H1 (cell line): ENCODE results near the gene CD48. TPM values are rescaled to one million over a fixed set of nuclear protein-coding genes. Genes with fewer than 3 reads are reported as not detected.

ENCODE experiments used
- CTCF ChIA-PET: fragments of 300-600 bp; sonication (Branson Sonifier 250); formaldehyde crosslinking; loops from one replicate; lab custom pipeline; 2021; ENCODE audit not compliant: partially characterized antibody; lab: Charles Lee
- POLR2A ChIA-PET: fragments of 300-600 bp; sonication (Branson Sonifier 250); formaldehyde crosslinking; loops from one replicate; lab custom pipeline; 2021; ENCODE audit warnings: inconsistent platforms; ENCODE audit not compliant: partially characterized antibody; lab: Charles Lee
- DNase-seq, 2 experiments: peaks; one replicate each; pipeline versions ENCODE4 v3.0.0 to v3.0.0-alpha.2; 2010 to 2022; ENCODE audit warnings: low spot score in 2 of 2, low read depth in 1 of 2, mixed read lengths in 1 of 2
- FAIRE-seq: peaks from 2 replicates; lab custom pipeline; 2011; peaks lifted over from hg19 to GRCh38; lab: Jason Lieb, UNC
- H2AFZ ChIP-seq: 2 replicates; pipeline ENCODE4 v1.8.1; 2012; ENCODE audit warnings: low read length, inconsistent platforms
- H2AK5ac ChIP-seq: 2 replicates; pipeline ENCODE4 v1.6.1; 2013; ENCODE audit warnings: low read depth, low read length
- H2BK120ac ChIP-seq: replicated peaks from 2 replicates; pipeline ENCODE3; 2013; ENCODE audit warnings: low read depth, low read length, inconsistent platforms
- H2BK12ac ChIP-seq: 2 replicates; pipeline ENCODE4 v1.6.1; 2013; ENCODE audit warnings: low read depth, low read length
- H2BK15ac ChIP-seq: 2 replicates; pipeline ENCODE4 v1.6.1; 2013; ENCODE audit warnings: low read length
- H2BK20ac ChIP-seq: 2 replicates; pipeline ENCODE4 v1.6.1; 2013; ENCODE audit warnings: low read length
- H2BK5ac ChIP-seq: 2 replicates; pipeline ENCODE4 v1.6.1; 2013; ENCODE audit warnings: low read depth, low read length
- H3K14ac ChIP-seq: 2 replicates; pipeline ENCODE4 v1.6.1; 2013; ENCODE audit warnings: inconsistent platforms; ENCODE audit not compliant: insufficient read length
- H3K18ac ChIP-seq: 2 replicates; pipeline ENCODE4 v1.6.1; 2013; ENCODE audit warnings: low read length; ENCODE audit errors: extremely low read depth
- H3K23ac ChIP-seq: 2 replicates; pipeline ENCODE4 v1.6.1; 2013; ENCODE audit warnings: inconsistent platforms; ENCODE audit not compliant: insufficient read length
- H3K23me2 ChIP-seq: 2 replicates; pipeline ENCODE4 v1.6.1; 2013; ENCODE audit warnings: low read depth, low read length
- H3K27ac ChIP-seq: 2 replicates; pipeline ENCODE4 v1.6.1; 2011; ENCODE audit warnings: low read depth, low read length, inconsistent platforms
- H3K27me3 ChIP-seq, 4 experiments: replicated peaks in 1 of 4; 1 replicate in 1 of 4; 2 replicates in 3 of 4; pipeline versions ENCODE4 v1.6.1 to v1.8.1; 2011 to 2013; ENCODE audit warnings: low read length in 3 of 4, mild to moderate bottlenecking in 3 of 4, inconsistent platforms in 2 of 4, mixed read lengths in 2 of 4, moderate library complexity in 1 of 4; ENCODE audit not compliant: control insufficient read depth in 3 of 4, insufficient read depth in 3 of 4; ENCODE audit errors: extremely low read depth in 1 of 4
- H3K36me3 ChIP-seq, 4 experiments: 2 replicates each; pipeline versions ENCODE4 v1.6.1 to v1.8.1; 2011 to 2013; ENCODE audit warnings: mild to moderate bottlenecking in 4 of 4, low read length in 3 of 4, moderate library complexity in 2 of 4, control low read depth in 1 of 4, inconsistent platforms in 1 of 4; ENCODE audit not compliant: insufficient read depth in 4 of 4, control insufficient read depth in 2 of 4
- H3K4ac ChIP-seq: replicated peaks from 2 replicates; pipeline ENCODE3; 2013; ENCODE audit warnings: low read length, low read depth, mixed read lengths, inconsistent platforms; ENCODE audit not compliant: insufficient read length
- H3K4me1 ChIP-seq, 4 experiments: replicated peaks in 1 of 4; 1 replicate in 1 of 4; 2 replicates in 3 of 4; pipeline versions ENCODE4 v1.6.1 to v1.8.1; 2011 to 2013; ENCODE audit warnings: low read length in 3 of 4, inconsistent platforms in 2 of 4, mixed read lengths in 1 of 4; ENCODE audit not compliant: insufficient read depth in 4 of 4, control insufficient read depth in 3 of 4
- H3K4me2 ChIP-seq, 2 experiments: 2 replicates each; pipeline versions ENCODE4 v1.6.1 to v1.8.1; 2011 to 2013; ENCODE audit warnings: low read depth in 2 of 2, low read length in 2 of 2, control low read depth in 1 of 2, inconsistent platforms in 1 of 2, mild to moderate bottlenecking in 1 of 2; ENCODE audit not compliant: insufficient read depth in 1 of 2
- H3K4me3 ChIP-seq, 4 experiments: fragments of 200-600, 300-600 bp in 1 of 4; sonication (generic), shearing (Covaris generic), sonication (Bioruptor Twin) in 1 of 4; 2 replicates each; pipeline versions ENCODE4 v1.5.1 to v1.8.1; 2011 to 2016; ENCODE audit warnings: low read length in 4 of 4, low read depth in 3 of 4, control low read depth in 2 of 4, inconsistent platforms in 2 of 4, mild to moderate bottlenecking in 2 of 4, mixed read lengths in 1 of 4, moderate library complexity in 1 of 4; ENCODE audit not compliant: insufficient read depth in 2 of 4; ENCODE audit errors: extremely low read depth in 1 of 4
- H3K56ac ChIP-seq: replicated peaks from 2 replicates; pipeline ENCODE3; 2013; ENCODE audit warnings: low read depth, mild to moderate bottlenecking, mixed read lengths, low read length, inconsistent platforms; ENCODE audit not compliant: insufficient read length
- H3K79me1 ChIP-seq: 2 replicates; pipeline ENCODE4 v1.6.1; 2013; ENCODE audit warnings: low read depth, low read length, control low read depth
- H3K79me2 ChIP-seq, 2 experiments: 2 replicates each; pipeline versions ENCODE4 v1.6.1 to v1.8.1; 2012 to 2013; ENCODE audit warnings: low read length in 2 of 2, mild to moderate bottlenecking in 2 of 2, inconsistent platforms in 1 of 2; ENCODE audit not compliant: insufficient read depth in 2 of 2, control insufficient read depth in 1 of 2
- H3K9ac ChIP-seq, 4 experiments: replicated peaks in 1 of 4; 1 replicate in 1 of 4; 2 replicates in 3 of 4; pipeline versions ENCODE4 v1.6.1 to v1.8.1; 2011 to 2013; ENCODE audit warnings: low read depth in 3 of 4, low read length in 3 of 4, control low read depth in 2 of 4, mild to moderate bottlenecking in 2 of 4, moderate library complexity in 2 of 4, inconsistent platforms in 1 of 4; ENCODE audit errors: extremely low read depth in 1 of 4
- H3K9me3 ChIP-seq, 2 experiments: 2 replicates each; pipeline versions ENCODE4 v1.6.1 to v1.8.1; 2012 to 2013; ENCODE audit warnings: mild to moderate bottlenecking in 2 of 2, moderate library complexity in 2 of 2, control low read depth in 1 of 2, inconsistent platforms in 1 of 2, low read depth in 1 of 2, low read length in 1 of 2, mixed read lengths in 1 of 2; ENCODE audit not compliant: insufficient read depth in 2 of 2
- H4K20me1 ChIP-seq, 2 experiments: replicated peaks in 1 of 2; 2 replicates each; pipeline versions ENCODE3 to v1.8.1; 2011 to 2013; ENCODE audit warnings: inconsistent platforms in 2 of 2, low read length in 2 of 2, mild to moderate bottlenecking in 1 of 2; ENCODE audit not compliant: insufficient read depth in 2 of 2, control insufficient read depth in 1 of 2
- H4K5ac ChIP-seq: 2 replicates; pipeline ENCODE4 v1.6.1; 2013; ENCODE audit warnings: low read length, low read depth, mixed read lengths, inconsistent platforms; ENCODE audit not compliant: insufficient read length
- H4K8ac ChIP-seq: 2 replicates; pipeline ENCODE4 v1.8.0; 2013; ENCODE audit warnings: mild to moderate bottlenecking, moderate library complexity, low read length, inconsistent platforms; ENCODE audit not compliant: insufficient read depth; ENCODE audit errors: extremely low read depth
- H4K91ac ChIP-seq: replicated peaks from 2 replicates; pipeline ENCODE3; 2013; ENCODE audit warnings: low read length, mixed read lengths, inconsistent platforms; ENCODE audit not compliant: insufficient read length
- CBX8 ChIP-seq: fragments of 300-800, 300-1000 bp; sonication (generic); IDR thresholded peaks from 2 replicates; pipeline ENCODE4 v1.7.1; 2016; ENCODE audit warnings: low read depth, low read length, borderline replicate concordance
- KDM1A ChIP-seq: fragments of 200-600, 300-600 bp; sonication (generic); IDR thresholded peaks from 2 replicates; pipeline ENCODE4 v1.7.1; 2016; ENCODE audit warnings: mild to moderate bottlenecking, low read length, borderline replicate concordance
- SRF ChIP-seq: IDR thresholded peaks from 2 replicates; pipeline ENCODE4 v1.6.1; 2011; ENCODE audit warnings: mild to moderate bottlenecking, low read depth, low read length, moderate library complexity
- WGBS, 2 experiments: shearing (Covaris generic) in 1 of 2; methylation state at CpG; one replicate each; pipeline versions ENCODE4 v1.1.6 to v1.1.7; 2013 to 2015; ENCODE audit warnings: low lambda C conversion rate in 2 of 2, mixed read lengths in 2 of 2, inconsistent platforms in 1 of 2, low coverage in 1 of 2, missing lambda C conversion rate in 1 of 2; ENCODE audit not compliant: insufficient replicate concordance in 2 of 2, insufficient coverage in 1 of 2, insufficient read length in 1 of 2; ENCODE audit errors: extremely low coverage in 1 of 2, missing lambda C conversion rate in 1 of 2; 5-methylcytosine and 5-hydroxymethylcytosine counted together
- polyA plus RNA-seq, 7 experiments: library from polyadenylated mRNA; depleted of rRNA in 3 of 7; stranded (reverse) in 5 of 7; unstranded in 2 of 7; fragments of >200 nt in 5 of 7; fragments of 200-250 nt in 2 of 7; gene quantifications; 1 replicate in 5 of 7; 2 replicates in 1 of 7; 4 replicates in 1 of 7; pipeline versions ENCODE4 v1.2.1 to v1.2.3, GENCODE V29; 2011 to 2013; ENCODE audit warnings: missing spikeins in 2 of 7, mixed read lengths in 2 of 7
- total RNA-seq: library from RNA; stranded (reverse); fragmentation: NEBNext Ultra II Directional; extraction: Animal tissue kit (Norgen Biotek cat#: 25700); gene quantifications from 2 replicates; pipeline ENCODE4 v1.2.1, GENCODE V29; 2021

CD48 gene
- total and polyA plus RNA-seq, 2 of the 8 experiments (the other 6 are each of a cell fraction or from before 2014, with no cell fraction given), result 0.08 TPM; not detected in 1

DNA sequence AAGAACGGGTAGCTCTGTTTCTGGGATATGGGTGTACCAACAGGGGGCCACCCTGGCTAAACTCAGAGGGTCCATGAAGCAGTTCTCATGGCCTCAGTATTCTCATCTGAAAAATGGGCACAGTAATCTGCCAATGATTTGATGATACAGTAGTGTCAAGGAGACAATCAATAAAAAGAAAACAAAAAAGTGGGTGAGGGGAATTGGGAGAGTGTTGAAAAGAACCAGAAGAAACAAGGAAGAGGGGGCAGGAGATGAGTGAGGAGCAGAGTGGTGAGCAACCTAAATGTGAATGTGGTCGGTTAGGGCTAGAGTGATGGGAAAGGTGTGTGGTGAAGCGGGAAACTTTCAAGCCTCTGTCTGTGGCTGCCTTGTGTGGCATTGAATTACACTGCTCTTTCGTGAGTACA lies 29.5 kb upstream of the CD48 start:
- H3K9me3 ChIP-seq, result no peaks in the 10 kb centered on the region
- no peak overlapping the region for H2BK20ac ChIP-seq
- H2BK12ac ChIP-seq, result no peak overlapping the region
- H3K14ac ChIP-seq, result no peak overlapping the region
- no peak overlapping the region for H4K91ac ChIP-seq
- no peaks in the 10 kb centered on the region for H3K79me1 ChIP-seq
- no peak overlapping the region for H2AK5ac ChIP-seq
- no peak overlapping the region for H3K4me3 ChIP-seq
- DNase-seq (no peak), FAIRE-seq (no peak)
- no peaks in the 10 kb centered on the region for H3K36me3 ChIP-seq
- no peaks in the 10 kb centered on the region for H3K79me2 ChIP-seq
- H4K20me1 ChIP-seq, result no peaks in the 10 kb centered on the region
- H3K27ac ChIP-seq, result no peak overlapping the region
- H2BK15ac ChIP-seq, result no peak overlapping the region
- no peak overlapping the region for H3K4ac ChIP-seq
- no peak overlapping the region for H4K8ac ChIP-seq
- H3K4me1 ChIP-seq, result no peaks in the 10 kb centered on the region
- no peak overlapping the region for H3K4me2 ChIP-seq
- H4K5ac ChIP-seq, result no peak overlapping the region
- H2AFZ ChIP-seq, result no peak overlapping the region
- H2BK5ac ChIP-seq, result no peak overlapping the region
- ChIA-PET POLR2A (no interaction called here), CTCF (interaction anchor here (0.7 to 2.7 kb wide), 13 partner anchors 7 to 213 kb away, joined by 3 to 13 read pairs (median 4); no protein-coding TSS in a partner anchor)
- H2BK120ac ChIP-seq, result no peak overlapping the region
- H3K56ac ChIP-seq, result no peak overlapping the region
- WGBS, 2 experiments, result 85% methylated on average over 4 of the region's 4 CpGs; no CpG with 5 or more reads in 1 of the 2 experiments
- H3K23ac ChIP-seq, result no peak overlapping the region
- no peak overlapping the region for H3K18ac ChIP-seq
- no peak for TF ChIP-seq SRF
- no peak for TF ChIP-seq CBX8
- TF ChIP-seq KDM1A, result 0 out of 2 replicates have a peak, but pooled peaks have one; percentile 58
- H3K23me2 ChIP-seq, result no peaks in the 10 kb centered on the region
- no peak overlapping the region for H3K9ac ChIP-seq
- H3K27me3 ChIP-seq, result no peaks in the 10 kb centered on the region
